DMS 273 (cell line): ENCODE results near the gene ISG20L2.
A peak's percentile ranks its signal among the peaks of the same experiment; 100 is the strongest.

Source experiments
- DNase-seq: peaks from one replicate; lab custom pipeline; 2025; ENCODE audit not compliant: unreplicated experiment; lab: John Stamatoyannopoulos, UW

The ISG20L2 gene

GRCh38 chr1:156707417-156708217, 20.9 kb downstream of the ISG20L2 start:
- DNase-seq: no peak

DNA sequence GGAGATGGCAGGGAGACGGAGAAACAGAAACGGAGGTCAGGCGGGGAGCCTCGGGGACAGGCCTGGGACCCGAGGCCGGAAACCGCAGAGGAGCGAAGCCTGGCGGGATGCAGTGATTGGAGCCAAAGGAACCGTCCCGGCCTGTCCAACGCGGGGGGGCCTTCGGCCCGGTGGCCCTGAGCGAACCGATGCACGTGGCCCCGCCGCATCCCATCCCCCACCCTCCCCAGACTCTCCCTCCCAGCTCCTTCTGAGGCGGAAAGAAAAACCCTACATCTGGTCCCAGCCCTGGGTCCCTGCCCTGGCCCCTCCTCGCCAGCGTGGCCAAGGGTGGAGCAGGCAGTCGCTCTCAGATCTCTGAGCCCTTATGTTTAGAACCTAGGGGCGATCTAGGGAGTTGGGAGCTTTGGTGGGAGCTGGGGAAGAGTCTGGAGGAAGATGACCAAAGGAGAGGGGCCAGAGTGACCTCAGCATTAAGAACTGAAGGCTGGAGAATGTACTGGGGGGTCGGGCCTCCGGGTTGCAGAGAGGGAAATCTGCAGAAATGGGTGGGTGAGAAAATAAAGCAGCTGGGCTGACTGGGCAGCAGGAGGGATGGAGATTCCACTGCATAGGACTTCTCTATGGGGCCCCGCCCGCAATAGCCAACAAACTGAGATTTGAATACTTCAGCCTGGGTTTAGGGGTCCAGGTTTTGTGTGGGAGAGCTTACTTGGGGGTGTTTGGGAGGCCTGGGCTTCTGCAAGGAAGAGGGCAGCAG, 21.7 kb downstream of the ISG20L2 start:
- peak; percentile 67 for DNase-seq

DNA sequence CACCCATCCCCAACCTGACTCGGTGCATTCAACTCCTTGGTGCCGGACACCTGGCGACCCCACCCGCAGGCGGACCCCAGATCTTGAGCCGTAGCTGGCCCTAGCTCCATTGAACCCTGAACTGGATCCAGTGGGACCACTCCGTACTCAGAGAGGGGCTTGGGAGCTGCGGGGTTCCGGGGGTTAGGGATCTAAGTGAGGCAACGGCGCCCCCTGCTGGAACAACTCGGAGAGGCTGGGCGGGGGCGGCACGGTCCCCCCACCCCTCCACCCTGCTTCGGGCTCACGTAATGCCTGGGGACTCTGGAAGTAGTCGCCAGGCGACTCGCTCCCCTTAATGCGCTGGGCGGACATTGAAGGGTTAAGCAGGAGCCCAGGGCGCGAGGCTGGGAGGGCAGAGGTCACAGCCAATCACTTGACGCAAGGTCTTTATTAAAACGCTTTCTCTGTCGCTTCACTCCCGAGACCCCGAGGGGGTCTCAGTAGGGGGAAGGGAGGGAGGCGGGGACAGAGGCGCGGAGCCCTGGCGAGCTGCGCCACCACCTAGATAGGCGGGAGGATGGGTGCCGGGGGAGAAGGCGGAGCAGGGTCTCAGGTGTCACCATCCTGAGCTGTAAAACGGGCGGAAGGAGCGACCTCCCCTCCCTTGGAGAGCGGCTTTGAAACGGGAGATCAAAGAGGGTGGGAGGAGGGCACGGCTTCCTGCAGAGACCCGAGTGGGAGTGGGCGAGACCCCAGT, 22.5 kb downstream of the ISG20L2 start:
- DNase-seq: peak; percentile 87

DNA sequence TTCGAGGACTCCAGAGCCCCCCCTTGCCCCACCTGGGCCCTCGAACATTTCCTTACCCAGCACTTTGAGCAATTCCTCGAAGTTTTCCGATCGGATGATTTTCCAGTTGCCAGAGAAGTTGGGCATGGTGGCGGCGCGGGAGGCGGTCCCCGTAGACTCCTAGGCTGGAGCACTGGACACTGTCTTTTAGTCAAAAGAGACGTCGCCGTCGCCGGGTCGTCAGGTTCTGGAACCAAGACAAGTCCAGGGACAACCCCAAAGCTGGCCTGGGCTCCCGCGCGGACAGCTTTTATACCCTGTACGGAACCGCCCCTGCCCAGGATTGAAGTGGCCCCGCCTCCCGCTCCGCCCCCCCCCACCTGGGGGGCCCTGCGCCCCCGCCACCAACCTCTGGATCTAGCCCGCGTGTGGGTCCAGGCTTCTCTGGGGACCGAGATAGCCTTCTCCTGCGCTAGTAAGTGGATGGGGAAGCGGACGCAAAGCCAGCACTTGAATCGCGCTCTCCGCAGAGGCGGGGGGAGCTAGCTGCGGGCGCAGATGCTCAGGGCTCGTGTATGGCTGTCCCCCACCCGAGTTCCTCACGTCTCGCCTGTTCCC, 23.1 kb downstream of the ISG20L2 start, which contains the start of gene CRABP2:
TSS of gene CRABP2 (minus strand) at position 263 of the 597 bp plus-strand sequence. CDS start at position 126, 137 bp downstream.
- peak; percentile 72 for DNase-seq

DNA sequence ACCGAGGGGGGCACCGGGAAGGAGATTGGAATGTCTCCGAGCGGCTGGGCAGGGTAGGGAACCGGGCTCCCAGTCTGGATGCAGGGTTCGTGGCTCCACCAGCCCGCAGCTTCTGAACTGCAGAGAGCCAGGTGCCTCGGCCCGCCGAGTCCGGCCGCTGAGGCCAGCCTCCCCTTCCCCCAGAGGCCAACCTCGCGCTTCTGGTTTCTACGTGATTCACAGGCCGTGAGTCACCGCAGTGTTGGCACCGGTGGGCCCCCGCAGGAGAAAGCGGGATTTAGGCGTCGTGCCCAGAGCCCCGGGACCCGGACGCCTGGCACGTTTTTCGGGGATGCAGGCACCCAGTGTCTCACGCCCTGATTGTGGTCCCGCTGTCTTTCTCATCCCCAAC, 23.6 kb downstream of the ISG20L2 start:
- DNase-seq: peak; percentile 57

DNA sequence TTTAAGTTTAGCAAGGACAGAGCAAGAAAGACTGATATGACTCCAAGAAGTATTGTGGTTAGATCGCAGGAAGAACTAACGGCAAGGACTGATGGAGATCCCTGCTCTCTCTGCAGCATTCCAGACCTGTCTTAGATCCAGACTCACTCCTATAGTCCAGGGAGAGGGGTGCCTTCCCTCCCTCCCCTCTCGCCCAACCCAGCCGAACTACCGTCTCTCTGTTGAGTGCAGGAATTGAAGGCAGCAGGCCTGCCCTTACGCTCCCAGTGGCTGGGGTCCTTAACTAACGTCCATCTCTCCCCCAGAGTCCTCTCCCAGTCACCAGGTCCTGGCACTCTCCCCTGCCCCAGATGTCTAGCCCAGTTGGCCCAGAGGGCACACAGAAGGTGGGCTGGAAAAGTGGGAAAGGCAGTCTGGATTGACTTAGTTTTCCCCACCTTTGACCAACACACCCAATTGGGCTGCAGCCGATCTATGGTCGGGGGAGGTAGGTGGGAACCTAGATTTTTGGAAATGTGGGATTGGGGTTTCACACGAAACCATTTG, 24.3 kb downstream of the ISG20L2 start:
- DNase-seq: no peak

- peak; percentile 46 for DNase-seq
Measured at GRCh38 chr1:156703741-156704140, 24.8 kb downstream of the ISG20L2 start.

DNA sequence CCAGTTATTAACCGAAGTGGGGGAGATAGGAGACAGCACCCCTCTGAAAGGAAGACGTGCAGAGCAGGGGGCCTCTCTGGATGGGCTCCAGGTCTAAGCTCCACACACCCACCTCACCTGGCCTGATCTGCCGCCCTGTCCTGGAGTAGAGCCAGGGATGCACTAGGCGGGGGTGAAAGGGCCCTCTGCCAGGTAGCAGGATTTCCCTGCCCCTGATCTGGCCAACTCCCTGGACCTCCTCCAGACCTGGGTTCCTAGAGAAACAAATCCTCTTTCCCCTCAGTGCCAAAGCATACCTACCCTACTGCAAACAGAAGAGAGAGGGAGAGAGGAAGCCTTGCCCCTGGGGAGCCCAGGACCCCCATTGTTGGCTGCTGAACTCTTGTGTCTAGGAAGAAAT, 25.2 kb downstream of the ISG20L2 start:
- DNase-seq: no peak

DNA sequence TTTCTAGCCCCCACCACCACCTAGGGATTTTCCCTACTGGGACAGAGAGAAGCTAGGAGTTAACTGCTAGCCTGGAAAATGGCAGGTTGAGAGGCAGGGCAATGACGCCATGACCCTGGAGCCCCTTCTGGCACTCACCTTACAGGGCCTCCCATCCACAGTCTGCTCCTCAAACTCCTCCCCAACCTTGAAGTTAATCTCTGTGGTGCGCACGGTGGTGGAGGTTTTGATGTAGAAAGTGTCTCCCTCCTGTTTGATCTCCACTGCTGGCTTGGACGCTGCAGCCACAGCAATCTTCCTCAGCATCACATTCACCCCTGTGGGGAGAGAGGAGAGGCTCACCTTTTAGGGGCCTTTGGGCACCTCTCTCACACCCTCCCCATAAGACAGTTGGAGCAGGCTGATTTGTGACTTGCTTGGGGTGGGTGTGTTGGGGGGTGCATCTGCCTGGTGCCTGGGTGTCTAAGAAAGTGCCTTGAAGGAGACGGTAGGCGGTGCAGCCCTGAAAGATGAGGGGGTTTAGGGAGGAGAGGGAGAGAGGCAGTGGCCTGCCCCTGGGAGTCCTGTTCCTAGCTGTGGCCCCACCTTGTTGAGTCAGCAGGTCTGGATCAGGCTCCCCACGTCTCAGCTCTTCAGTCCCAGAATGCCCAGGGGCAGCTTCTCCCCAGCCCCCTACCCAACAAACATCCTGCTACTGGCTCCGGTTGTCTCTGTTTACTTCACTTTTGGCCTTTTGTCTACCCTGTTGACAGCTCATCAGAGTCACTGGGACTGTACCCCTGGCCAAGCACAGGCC, 27.6 kb downstream of the ISG20L2 start:
- DNase-seq: no peak

- no peak for DNase-seq
Measured at GRCh38 chr1:156698995-156699394, 29.6 kb downstream of the ISG20L2 start.

DNA sequence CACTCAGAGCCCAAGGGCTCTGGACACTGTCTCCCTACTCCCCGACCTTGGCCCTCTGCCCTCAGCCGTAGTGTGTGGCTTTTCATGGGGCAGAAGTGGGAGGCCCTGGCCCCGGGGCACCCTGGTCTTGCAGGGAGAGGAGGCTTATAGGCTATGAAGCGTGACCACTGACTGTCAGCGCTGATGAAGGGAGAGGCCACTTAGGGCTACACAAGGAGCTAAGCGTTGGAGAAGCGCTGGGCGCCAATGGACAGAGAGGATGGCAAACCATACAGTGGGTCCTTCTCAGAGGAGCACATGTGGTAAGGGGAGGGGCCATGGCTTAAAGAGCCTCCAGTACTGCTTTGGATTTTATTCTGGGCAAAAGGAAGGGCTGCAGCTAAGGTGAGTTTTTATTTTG, 31.1 kb downstream of the ISG20L2 start:
- DNase-seq: no peak

GRCh38 chr1:156696755-156697154, 31.8 kb downstream of the ISG20L2 start:
- no peak for DNase-seq

- DNase-seq: no peak
Measured at GRCh38 chr1:156694690-156694962, 33.9 kb downstream of the ISG20L2 start.

GRCh38 chr1:156693848-156694689, 34.5 kb downstream of the ISG20L2 start:
- DNase-seq: no peak

GRCh38 chr1:156692925-156693847, 35.4 kb downstream of the ISG20L2 start:
- peak; percentile 55 for DNase-seq

GRCh38 chr1:156692441-156692924, 36.1 kb downstream of the ISG20L2 start:
- no peak for DNase-seq

GRCh38 chr1:156691665-156692440, 36.7 kb downstream of the ISG20L2 start:
- peak; percentile 55 for DNase-seq
